PC-9 (cell line): ENCODE results near the gene RNF10. TPM values are rescaled to one million over a fixed set of nuclear protein-coding genes. Genes with fewer than 3 reads are reported as not detected.

Source experiments
- BruUV-seq: library from RNA; stranded (reverse); fragments of 400-500 nt; replicated peaks from 2 replicates; lab custom pipeline; 2021; lab: Mats Ljungman, UMichigan
- CTCF ChIA-PET: fragments of 300-600 bp; sonication (Branson Sonifier 250); formaldehyde crosslinking; loops from one replicate; lab custom pipeline; 2022; ENCODE audit warnings: antibody characterized with exemption; lab: Charles Lee
- POLR2A ChIA-PET: fragments of 300-600 bp; sonication (Branson Sonifier 250); formaldehyde crosslinking; loops from one replicate; lab custom pipeline; 2022; ENCODE audit warnings: antibody characterized with exemption; ENCODE audit not compliant: unreplicated experiment; lab: Charles Lee
- DNase-seq, 2 experiments: peaks; one replicate each; pipeline versions ENCODE4 v3.0.0 to v3.0.0-alpha.2; 2015 to 2022; ENCODE audit warnings: mixed read lengths in 1 of 2
- H2AFZ ChIP-seq: fragments of 200-600 bp; sonication (generic); 2 replicates; pipeline ENCODE4 v1.8.1; 2017; ENCODE audit warnings: antibody characterized with exemption
- H3F3A ChIP-seq: fragments of 200-600 bp; sonication (generic); 2 replicates; pipeline ENCODE4 v1.8.1; 2017; ENCODE audit warnings: antibody characterized with exemption, mild to moderate bottlenecking, low read depth; ENCODE audit not compliant: insufficient read depth
- H3K27ac ChIP-seq: fragments of 200-600 bp; sonication (generic); 2 replicates; pipeline ENCODE4 v1.6.1; 2016; ENCODE audit warnings: mixed run types
- H3K27me3 ChIP-seq: fragments of 200-600 bp; sonication (generic); 2 replicates; pipeline ENCODE4 v1.6.1; 2016; ENCODE audit warnings: low read depth, mixed run types; ENCODE audit not compliant: insufficient read depth
- H3K36me3 ChIP-seq: fragments of 200-600 bp; sonication (generic); 2 replicates; pipeline ENCODE4 v1.6.1; 2016; ENCODE audit warnings: low read depth, mixed run types
- H3K4me1 ChIP-seq: fragments of 200-600 bp; sonication (generic); replicated peaks from 2 replicates; pipeline ENCODE4 v1.6.1; 2016; ENCODE audit warnings: mixed run types; ENCODE audit not compliant: insufficient read depth
- H3K4me2 ChIP-seq: fragments of 200-600 bp; sonication (generic); 2 replicates; pipeline ENCODE4 v1.6.1; 2017; ENCODE audit warnings: mixed run types
- H3K4me3 ChIP-seq: fragments of 200-600 bp; sonication (generic); 2 replicates; pipeline ENCODE4 v1.6.1; 2016; ENCODE audit warnings: mixed run types
- H3K79me2 ChIP-seq: fragments of 200-600 bp; sonication (generic); 2 replicates; pipeline ENCODE4 v1.6.1; 2017; ENCODE audit warnings: low read depth, mixed run types
- H3K9me2 ChIP-seq: fragments of 200-600 bp; sonication (generic); 2 replicates; pipeline ENCODE4 v1.8.1; 2017; ENCODE audit warnings: mild to moderate bottlenecking; ENCODE audit not compliant: insufficient read depth
- H3K9me3 ChIP-seq: fragments of 200-600 bp; sonication (generic); 2 replicates; pipeline ENCODE4 v1.8.1; 2016; ENCODE audit warnings: low read depth; ENCODE audit not compliant: insufficient read depth
- H4K20me1 ChIP-seq: fragments of 200-600 bp; sonication (generic); 2 replicates; pipeline ENCODE4 v1.8.1; 2017; ENCODE audit not compliant: insufficient read depth
- CTCF ChIP-seq: fragments of 200-600 bp; sonication (generic); conservative IDR thresholded peaks from 2 replicates; pipeline ENCODE4 v1.6.1; 2017; ENCODE audit warnings: mixed run types, antibody characterized with exemption, mild to moderate bottlenecking, moderate library complexity
- EZH2 ChIP-seq: fragments of 200-600 bp; sonication (generic); IDR thresholded peaks from 2 replicates; pipeline ENCODE4 v1.8.0; 2017; ENCODE audit warnings: antibody characterized with exemption, low read depth
- intact Hi-C: fragments of 100-400 bp; cut with micrococcal nuclease; formaldehyde crosslinking; loops from one replicate; pipeline ENCODE4 v1.10.0; 2022; ENCODE audit not compliant: unreplicated experiment
- total RNA-seq: library from RNA; stranded (reverse); gene quantifications from 2 replicates; pipeline ENCODE4 v1.2.3, GENCODE V29; 2021

RNF10 gene
- total RNA-seq, 1 experiment from 2014 or later: 196 TPM

GRCh38 chr12:120588371-120588770, 54.2 kb downstream of the RNF10 start:
- intact Hi-C loops: loop anchor here (10.0 kb wide), 1 partner anchor 856 kb away; no protein-coding TSS in a partner anchor
- CTCF ChIA-PET: no interaction called here
- H3K9me3 ChIP-seq: no peaks in the 10 kb centered on the region
- H3F3A ChIP-seq: peaks cover 8% of the 10 kb centered on the region; the same call in 1 of the 2 replicates
- H3K79me2 ChIP-seq: no peaks in the 10 kb centered on the region
- H3K4me1 ChIP-seq: 0 out of 2 replicates have a peak, but pooled peaks cover 7% of the 10 kb centered on the region
- H3K27ac ChIP-seq: no peak overlapping the region
- H3K36me3 ChIP-seq: no peaks in the 10 kb centered on the region
- H3K4me3 ChIP-seq: no peak overlapping the region
- H3K27me3 ChIP-seq: no peaks in the 10 kb centered on the region
- TF ChIP-seq CTCF (no peak), EZH2 (no peak)
- POLR2A ChIA-PET: interaction anchor here (0.6 kb wide), 1 partner anchor 91 kb away, joined by 3 read pairs; no protein-coding TSS in a partner anchor
- BruUV-seq: no TSS peak
- no peak overlapping the region for H2AFZ ChIP-seq
- no peak for DNase-seq
- no peaks in the 10 kb centered on the region for H4K20me1 ChIP-seq
- no peaks in the 10 kb centered on the region for H3K9me2 ChIP-seq
- no peak overlapping the region for H3K4me2 ChIP-seq

GRCh38 chr12:120588948-120589930, 55.1 kb downstream of the RNF10 start:
- H3K27me3 ChIP-seq: no peaks in the 10 kb centered on the region
- no peak overlapping the region for H3K4me3 ChIP-seq
- H3K4me2 ChIP-seq: no peak overlapping the region
- intact Hi-C loops: loop anchor here (10.0 kb wide), 1 partner anchor 856 kb away; no protein-coding TSS in a partner anchor
- TF ChIP-seq EZH2: no peak
- no peak for TF ChIP-seq CTCF
- no TSS peak for BruUV-seq
- POLR2A ChIA-PET: no interaction called here
- peaks cover 1% of the 10 kb centered on the region; the same call in 1 of the 2 replicates for H3F3A ChIP-seq
- no peaks in the 10 kb centered on the region for H3K9me2 ChIP-seq
- no peaks in the 10 kb centered on the region for H3K36me3 ChIP-seq
- H2AFZ ChIP-seq: no peak overlapping the region
- H3K27ac ChIP-seq: no peak overlapping the region
- CTCF ChIA-PET: no interaction called here
- H3K79me2 ChIP-seq: no peaks in the 10 kb centered on the region
- no peak for DNase-seq
- H3K9me3 ChIP-seq: no peaks in the 10 kb centered on the region
- H4K20me1 ChIP-seq: no peaks in the 10 kb centered on the region
- H3K4me1 ChIP-seq: 0 out of 2 replicates have a peak, but pooled peaks cover 1% of the 10 kb centered on the region

GRCh38 chr12:120590741-120591407, 56.7 kb downstream of the RNF10 start:
- DNase-seq: no peak

More at GRCh38 chr12:120590741-120591407, 56.7 kb downstream of the RNF10 start:
- no peaks in the 10 kb centered on the region for H3K36me3 ChIP-seq
- H3F3A ChIP-seq: no peaks in the 10 kb centered on the region
- POLR2A ChIA-PET: no interaction called here
- H4K20me1 ChIP-seq: no peaks in the 10 kb centered on the region
- H3K27ac ChIP-seq: no peak overlapping the region
- intact Hi-C loops: no loop called here
- no peaks in the 10 kb centered on the region for H3K27me3 ChIP-seq
- no peaks in the 10 kb centered on the region for H3K9me3 ChIP-seq
- H3K4me1 ChIP-seq: no peaks in the 10 kb centered on the region
- no peak overlapping the region for H3K4me2 ChIP-seq
- no peaks in the 10 kb centered on the region for H3K79me2 ChIP-seq
- H3K9me2 ChIP-seq: no peaks in the 10 kb centered on the region
- TF ChIP-seq EZH2 (no peak), CTCF (no peak)
- CTCF ChIA-PET: interaction anchor here (0.6 kb wide), 2 partner anchors 9 to 379 kb away, joined by 4 to 5 read pairs; partner anchors contain the start of gene POP5
- BruUV-seq: no TSS peak
- no peak overlapping the region for H3K4me3 ChIP-seq
- H2AFZ ChIP-seq: no peak overlapping the region
